DOHH2 (cell line): ENCODE data around the gene THTPA.

Experiments
- EZH2phosphoT487 ChIP-seq: fragments of 200-600 bp; sonication (generic); IDR thresholded peaks from 2 replicates; pipeline ENCODE4 v1.6.1; 2017; ENCODE audit warnings: borderline replicate concordance, mild to moderate bottlenecking, antibody characterized with exemption, low read length, moderate library complexity, mixed read lengths
- TF ChIP-seq, protein P1 (sequence below): fragments of 200-600 bp; sonication (generic); IDR thresholded peaks from one replicate; pipeline ENCODE4 v1.5.1; 2014; ENCODE audit warnings: antibody characterized with exemption, mild to moderate bottlenecking, low read depth, low read length; ENCODE audit not compliant: poor library complexity, severe bottlenecking

DNA sequence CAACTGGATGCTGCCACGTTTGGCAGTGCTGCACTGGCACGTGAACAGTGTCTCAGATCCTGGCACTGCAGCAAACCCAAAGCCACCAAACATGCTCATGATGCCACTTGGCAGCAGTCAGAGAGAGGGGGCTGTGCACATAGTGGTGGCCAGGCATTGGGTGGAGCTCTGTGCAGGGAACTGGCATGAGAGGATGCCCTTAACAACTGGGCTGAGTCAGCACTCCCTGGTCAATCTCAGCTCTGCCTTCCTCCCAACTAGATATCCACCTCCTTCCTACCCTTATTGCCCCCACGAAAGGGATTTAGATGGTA lies 41.5 kb upstream of the THTPA start:
- TF ChIP-seq, protein P1, sequence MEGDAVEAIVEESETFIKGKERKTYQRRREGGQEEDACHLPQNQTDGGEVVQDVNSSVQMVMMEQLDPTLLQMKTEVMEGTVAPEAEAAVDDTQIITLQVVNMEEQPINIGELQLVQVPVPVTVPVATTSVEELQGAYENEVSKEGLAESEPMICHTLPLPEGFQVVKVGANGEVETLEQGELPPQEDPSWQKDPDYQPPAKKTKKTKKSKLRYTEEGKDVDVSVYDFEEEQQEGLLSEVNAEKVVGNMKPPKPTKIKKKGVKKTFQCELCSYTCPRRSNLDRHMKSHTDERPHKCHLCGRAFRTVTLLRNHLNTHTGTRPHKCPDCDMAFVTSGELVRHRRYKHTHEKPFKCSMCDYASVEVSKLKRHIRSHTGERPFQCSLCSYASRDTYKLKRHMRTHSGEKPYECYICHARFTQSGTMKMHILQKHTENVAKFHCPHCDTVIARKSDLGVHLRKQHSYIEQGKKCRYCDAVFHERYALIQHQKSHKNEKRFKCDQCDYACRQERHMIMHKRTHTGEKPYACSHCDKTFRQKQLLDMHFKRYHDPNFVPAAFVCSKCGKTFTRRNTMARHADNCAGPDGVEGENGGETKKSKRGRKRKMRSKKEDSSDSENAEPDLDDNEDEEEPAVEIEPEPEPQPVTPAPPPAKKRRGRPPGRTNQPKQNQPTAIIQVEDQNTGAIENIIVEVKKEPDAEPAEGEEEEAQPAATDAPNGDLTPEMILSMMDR: no peak
- no peak for TF ChIP-seq EZH2phosphoT487
